Stimulated activated CD4-positive, alpha-beta T cell treated with anti-CD3 and anti-CD28 coated beads, Interleukin-15, amount 100 ng/mL, for 1 hour (primary cell): ENCODE data around the gene LRRC1.

Experiments
- DNase-seq, 2 donors: peaks; one replicate each; pipeline ENCODE4 v3.0.0-alpha.2; 2020; ENCODE audit warnings: low read depth in 1 of 2, low spot score in 1 of 2

Gene LRRC1

DNA sequence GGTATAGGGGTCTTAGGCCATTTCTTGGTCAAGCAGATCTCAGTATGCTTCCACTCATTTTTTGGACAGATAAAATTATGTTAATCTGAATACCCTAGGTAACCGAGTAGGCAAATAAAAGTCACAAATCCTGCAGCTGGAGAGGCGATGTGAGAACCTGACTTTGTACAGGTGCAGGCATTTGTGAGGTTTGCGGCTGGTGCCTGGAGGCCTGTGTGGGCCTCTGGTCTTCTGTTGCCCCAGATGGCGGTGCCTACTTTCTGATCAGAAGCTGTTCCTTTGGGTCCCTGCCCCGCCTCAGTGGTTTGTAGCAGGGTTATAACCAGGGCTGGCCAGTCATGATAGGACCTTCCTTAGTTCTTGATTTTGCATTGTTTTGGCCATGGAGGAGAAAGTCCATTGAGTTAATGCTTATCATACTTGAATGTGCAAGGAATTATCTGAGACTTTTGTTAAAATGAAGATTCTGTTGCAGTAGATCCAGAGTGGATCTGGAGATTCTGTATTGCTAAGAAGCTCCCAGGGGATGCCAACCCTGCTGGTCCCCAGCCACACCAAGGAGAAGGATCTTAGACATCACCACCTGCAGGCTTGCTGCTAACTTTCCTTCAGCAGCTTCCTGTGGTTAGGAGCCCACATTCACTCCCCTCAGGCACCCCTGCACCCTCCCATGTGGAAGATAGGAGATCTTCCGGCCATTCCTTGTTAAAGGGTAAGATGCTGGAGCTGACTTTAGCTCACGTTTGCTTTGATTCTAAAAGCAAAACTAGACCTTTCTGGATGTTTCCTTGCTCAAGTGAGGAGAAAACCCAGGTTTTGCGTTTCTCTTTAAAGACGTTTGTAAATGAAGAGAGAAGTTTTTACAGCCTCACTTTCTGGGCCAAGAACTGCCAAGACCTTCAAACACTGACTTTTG is 50.7 kb downstream of the LRRC1 start:
- DNase-seq = no peak

DNA sequence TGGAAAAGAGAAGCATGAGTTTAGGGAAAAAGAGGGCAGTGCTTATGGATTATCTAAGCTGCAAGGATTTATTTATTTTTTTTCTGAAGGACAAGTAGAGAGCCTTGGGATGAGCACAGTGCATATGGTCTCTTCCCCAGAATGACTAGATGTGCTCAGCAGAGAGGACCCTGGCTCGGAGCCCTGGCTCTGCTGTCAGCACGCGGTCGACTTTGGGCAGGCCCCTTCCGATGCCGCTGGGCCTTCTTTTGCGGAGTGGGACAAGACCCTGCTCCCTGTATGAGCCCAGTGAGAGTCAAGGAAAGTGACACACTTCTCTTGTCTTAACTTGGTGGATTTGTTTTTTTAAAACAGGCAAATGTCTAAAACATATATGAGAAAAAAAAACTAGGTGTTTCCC is 51.4 kb downstream of the LRRC1 start:
- no peak for DNase-seq

DNA sequence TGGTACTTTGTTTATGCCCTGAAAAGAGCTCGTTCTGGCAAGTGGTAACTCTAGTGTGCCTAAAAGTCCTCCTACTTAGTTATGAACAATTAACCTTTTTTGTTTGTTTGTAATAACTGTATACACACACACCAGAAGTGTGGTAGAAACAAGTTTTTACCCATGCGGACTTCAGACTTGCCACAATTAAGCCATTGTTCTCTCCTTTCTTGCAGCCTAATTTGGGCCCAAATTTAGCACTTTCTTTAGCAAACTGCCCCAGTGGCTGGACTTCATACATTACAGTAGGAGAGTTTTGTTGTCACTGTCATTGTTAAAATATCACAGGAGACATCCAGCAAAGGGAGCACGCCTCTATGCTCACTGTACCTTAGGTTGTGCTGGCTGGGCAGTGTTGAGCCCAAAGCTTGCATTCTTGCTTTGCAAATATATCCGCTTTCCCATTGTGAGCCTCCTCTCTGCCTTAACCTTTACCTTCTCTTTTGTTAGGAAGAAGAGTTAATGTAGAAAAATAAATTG is 53.0 kb downstream of the LRRC1 start:
- DNase-seq = no peak

DNA sequence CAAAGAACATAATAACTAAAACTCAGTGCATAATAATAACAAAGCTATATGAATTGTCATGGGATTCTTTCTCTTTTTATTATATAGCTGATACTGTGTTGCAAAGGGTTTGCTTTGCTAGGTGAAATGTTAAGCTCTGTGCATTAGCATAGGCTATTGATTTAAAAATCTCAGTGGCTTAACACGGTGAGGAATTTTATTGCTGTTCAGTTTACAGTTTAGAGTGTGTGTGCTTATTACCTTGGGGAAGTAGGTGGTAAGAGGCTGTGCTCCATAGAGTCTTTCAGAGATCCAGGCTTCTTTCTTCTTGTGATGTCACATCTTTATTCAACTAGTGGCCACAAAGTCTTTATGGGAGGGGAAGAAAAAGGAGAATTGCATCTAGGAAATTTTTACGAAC is 55.7 kb downstream of the LRRC1 start:
- no peak for DNase-seq

DNA sequence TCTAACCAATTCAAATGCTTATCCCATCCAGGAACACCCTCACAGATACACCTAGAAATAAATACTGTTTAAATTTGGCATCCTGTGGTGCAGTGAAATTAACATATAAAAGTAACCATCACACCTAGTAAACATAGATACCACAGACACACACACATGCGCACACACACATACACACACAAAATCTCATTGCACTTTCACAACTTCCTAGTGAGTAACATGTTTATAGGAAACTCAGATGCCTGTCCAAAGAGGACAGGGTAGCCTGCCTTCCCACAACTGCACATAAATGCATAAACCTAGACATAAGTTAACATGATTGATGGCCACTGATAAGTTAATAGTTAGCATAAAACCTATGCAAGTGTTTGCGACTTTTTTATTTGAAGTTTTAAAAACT is 56.8 kb downstream of the LRRC1 start:
- DNase-seq = no peak

DNA sequence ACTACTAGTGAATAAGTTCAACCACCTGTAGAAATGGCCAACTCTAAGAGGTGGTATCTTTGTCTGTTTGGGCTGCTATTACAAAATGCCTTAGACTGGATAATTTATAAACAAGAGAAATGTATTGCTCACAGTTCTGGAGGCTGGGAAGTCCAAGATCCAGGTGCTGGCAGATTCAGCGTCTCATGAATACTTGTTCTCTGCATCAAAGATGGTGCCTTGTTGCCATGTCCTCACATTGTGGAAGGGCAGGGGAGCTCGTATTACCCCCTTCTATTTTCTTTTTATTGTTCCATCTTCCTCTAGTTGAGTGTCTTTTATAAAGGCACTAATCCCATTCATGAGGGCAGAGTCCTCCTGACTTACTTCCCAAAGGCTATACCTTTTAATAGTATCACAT is 58.0 kb downstream of the LRRC1 start:
- no peak for DNase-seq

DNA sequence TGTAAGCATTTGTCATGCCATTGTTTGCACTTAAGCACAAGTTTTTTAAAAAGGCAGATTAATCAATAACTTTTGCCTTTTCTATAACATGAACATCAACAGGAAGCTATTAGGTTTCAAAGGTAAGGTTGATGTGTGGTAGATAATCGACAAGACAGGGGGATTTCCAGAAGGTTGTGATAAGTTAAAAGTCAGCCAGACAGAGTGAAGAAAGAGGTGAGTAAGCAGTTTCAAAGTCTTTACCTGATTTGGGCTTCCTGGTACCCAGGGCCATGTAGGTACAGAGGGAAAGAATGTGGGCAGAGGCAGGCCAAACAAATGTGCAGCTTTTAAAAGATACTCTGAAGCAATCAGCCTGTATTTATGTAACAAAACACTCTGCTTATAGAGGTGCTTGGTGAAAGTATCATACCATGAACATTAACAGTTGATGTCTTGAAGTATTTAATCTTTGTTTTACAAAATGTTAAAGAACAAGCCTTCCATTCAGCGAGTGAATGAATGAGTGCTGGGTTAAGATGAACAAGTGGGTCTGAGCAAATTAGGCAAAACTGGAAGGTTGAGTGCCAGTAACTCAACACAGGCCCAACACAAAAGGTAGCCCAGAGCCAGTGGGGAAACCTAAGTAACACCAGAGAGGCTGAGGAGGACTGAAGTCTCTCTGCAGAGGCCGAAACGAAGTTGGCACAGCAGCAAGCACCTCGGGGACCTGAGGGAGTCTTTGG is 60.2 kb downstream of the LRRC1 start:
- DNase-seq = no peak

DNA sequence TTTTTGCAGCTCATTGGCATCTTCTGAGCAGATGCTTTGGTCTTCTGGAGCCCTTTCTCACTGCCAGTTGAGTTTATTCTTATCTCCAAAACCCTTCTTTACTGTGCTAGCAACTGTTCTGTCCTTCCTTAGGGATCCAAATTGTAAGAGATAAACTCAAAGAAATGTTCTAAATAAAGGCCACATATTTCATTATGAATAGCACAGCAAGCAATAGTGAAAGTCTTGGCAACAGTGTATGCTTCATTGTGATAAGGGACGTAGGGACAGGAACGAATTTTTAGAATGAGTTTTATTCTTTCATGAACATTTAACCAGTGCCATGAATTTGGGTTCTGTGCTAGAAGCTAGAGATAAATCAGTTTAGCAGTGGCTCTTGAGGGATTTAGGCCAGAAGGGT is 61.1 kb downstream of the LRRC1 start:
- no peak for DNase-seq

DNA sequence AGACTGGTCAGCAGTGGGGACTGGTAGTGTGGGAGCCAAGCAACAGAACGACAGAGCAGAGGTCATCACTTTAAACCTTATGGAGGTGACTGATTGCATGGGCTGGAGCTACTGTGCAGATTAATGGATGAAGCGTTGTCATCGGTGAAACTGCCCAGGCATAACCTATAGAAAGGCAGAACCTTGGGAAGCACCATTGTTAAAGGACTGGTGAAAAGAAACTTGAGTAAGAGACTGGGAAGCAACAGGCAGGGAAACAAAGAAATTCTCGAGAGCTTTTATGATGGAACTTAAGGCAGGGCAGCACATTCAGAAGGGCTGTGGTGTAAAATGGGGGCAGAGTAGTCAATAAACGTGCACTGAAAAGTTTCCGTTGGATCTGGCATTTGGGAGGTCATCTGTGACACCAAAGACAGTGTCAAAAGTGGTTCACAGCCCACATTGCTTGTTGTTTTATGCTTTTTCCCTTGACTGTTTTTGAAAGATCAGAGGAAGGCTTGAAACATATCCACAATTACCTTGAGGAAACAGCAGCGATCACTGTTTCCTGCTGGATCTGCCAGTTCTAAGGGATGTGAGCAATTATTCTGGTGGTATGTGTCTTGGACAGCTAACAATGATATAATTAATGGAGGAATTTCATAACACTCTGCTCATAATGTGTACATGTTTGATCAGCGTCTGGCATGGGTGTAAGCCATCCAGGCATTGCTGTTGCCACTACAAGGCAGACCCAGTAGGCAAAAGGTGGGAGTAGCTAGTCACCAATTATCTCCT is 62.7 kb downstream of the LRRC1 start:
- DNase-seq = no peak

DNA sequence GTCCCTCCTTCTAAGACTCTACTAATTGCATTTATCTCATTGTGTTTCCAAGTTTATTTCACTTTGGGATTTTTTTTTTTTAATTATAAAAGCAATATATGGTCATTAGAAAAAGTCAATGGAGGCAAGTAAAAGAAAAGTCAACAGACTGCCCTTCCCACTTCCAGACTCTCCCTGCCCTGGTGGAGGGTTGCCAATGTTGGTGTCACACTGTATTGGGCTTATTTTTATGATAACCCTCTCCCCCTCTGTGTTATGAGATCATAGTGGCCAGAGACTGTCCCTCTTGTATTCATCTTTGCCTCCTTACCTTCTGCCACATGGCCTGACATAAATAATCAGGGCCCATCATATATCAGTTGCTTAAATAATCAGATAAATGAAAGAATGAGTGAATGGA is 63.4 kb downstream of the LRRC1 start:
- DNase-seq = no peak

DNA sequence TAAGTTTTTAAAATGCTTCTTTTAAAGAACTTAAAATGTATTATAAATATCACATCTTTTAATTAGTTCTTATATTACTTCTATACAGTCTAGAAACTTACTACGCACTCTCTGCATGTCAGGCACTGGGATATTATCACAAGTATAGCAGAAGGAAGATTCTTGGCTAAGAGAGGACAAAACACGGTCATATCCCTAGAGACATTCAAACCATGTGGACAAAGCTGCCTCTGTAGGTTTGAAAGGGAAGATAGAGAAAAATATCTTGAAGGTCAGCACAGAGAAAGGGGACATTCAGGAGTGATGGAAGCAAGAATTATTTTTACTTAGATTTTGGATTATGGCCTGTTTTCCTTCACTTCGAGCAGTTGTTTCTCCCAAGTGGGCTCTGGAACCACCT is 64.1 kb downstream of the LRRC1 start:
- DNase-seq = no peak

DNA sequence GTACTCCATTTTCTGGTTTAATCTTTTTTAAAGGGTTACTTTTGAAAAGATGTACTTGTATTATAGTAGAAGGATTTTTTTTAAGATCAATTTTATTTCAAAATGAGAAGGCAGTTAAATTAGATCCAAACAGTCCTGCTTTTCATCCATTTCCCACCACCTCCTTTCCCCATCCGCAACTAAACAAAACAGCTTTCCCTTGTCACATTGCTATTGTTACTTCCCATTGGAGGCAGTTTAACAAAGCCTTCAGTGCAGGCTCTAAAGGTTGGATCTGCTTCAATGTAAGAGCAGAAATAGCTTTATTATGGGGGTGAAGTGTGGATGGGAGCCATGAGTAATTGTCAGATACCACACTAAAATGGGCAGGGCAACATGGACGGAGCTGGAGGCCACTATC is 65.7 kb downstream of the LRRC1 start:
- DNase-seq = no peak

DNA sequence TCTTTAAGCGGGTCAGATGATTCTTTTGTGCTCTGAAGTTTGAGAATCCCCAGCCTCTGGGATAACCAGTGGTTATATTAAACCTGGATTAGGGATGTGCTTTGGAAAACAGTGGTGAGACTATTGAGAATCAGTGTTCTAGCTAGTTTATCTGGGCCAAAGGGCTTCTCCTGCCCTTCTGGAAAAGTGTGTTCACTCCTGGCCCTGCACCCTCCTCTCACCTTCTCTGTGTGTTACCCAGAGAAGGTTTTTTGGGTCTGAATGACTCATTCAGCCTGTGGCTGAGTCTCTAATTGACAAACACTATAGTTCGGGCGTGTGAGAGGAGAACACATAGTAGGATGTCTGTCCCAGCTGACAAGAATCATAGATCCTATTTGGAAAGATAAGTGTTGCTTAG is 66.7 kb downstream of the LRRC1 start:
- DNase-seq = no peak

DNA sequence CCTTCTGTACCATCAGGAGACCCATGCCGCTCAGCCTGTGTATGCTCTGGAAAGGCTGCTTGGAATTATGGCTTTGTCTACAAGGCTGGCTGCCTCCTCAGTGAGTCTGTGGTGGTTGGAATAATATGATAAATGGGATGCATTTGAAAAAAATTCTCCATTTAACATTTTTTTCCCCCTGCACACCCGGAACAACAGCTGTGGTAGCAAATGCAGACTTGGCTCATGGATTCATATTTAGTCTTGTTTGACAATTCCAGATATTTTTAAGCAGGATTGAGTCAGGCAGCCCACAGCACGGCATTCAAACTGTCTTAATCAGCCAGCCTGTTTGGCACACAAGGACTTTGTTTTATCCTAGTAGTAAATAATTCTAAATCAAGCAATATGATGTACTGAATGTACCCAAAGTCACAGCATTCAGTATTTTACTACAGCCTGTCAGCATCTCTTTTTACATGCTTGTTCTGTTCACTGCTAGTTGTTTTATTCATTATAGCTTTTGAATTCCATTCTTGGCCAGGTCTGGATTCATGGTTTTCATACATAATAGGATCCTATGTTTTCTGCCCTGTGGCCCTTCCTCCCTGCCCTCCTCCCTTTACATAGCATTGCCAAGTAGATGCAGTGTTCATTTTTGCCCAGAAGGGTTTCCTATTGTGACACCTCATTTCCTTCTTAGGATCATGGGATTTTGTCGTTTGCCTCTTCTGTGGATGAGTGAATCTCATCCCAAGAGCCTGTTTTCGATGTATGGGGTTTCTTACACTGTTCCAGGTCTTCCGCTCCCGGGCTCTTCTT is 68.1 kb downstream of the LRRC1 start:
- no peak for DNase-seq

DNA sequence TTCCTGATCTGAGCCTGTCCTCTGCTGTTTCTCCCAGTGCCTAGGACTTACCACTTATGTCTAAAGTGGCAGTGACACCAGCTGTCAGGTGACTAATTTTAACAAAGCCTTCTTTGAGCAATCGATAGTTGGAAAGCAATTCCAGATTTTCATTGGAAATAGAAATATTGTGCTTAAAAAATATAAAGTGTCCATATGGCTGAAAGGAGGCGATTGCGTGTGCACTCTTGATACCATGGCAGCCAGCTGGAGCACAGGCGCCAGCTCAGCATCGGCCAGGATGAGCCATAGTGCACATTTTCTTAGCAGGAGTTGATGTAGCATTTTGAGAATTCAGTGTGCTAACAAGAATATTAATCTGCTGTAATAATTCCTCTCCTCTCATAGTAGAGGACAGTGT is 70.0 kb downstream of the LRRC1 start:
- no peak for DNase-seq

DNA sequence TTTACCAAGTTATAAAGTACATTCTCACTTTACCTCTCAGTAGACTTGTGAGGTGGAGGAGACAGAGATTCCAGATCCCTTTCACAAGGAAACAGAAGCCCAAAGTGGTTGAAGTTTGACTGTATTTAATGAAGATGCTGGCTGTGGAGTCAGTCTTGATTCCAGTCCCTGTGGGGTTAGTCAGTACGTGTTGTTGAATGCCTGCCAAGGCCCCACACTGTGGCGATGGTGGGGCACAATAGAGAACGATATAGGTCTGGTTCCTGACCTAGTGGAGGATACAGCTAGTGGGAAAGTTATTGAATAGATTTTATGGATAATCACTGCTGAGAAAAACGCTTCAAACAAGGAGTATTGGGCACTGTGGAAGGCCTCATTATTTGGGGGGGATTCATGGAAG is 71.4 kb downstream of the LRRC1 start:
- no peak for DNase-seq

DNA sequence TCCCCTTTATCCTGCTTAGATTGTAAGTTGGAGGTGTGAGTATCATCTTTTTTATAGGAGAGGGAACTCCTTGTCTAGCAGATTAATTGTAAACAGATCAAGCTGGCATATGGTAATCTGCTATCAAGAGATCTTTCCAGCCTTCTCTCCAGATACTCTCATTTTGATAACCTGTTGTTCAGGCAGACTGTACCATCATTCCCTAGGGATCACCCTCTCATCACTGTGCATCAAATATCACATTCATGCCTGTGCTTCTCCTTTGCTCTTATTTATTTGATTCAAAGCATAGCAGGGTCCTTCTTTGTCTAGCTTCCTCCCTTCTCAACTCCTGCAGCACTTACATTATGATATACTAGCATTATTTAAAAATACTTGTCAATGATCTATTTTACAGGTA is 73.8 kb downstream of the LRRC1 start:
- DNase-seq = no peak

DNA sequence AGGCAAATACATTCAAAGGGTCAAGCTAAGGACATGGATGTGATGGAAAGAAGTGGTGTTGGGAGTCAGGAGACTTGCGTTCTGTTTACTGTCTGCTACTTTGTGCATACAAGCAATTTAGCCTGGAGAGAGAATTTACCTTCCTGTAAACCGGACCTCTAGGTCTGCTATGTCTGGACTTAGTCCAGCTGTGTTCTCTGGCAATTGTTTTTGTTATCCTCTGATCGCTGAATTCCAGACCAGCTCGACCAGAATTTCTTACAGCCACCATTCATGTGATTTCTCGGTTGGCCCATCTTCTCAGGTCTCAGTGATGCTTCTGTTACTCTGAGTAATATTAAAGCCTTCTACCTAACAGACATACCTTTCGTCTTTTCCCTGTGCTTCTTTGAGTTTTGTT is 75.2 kb downstream of the LRRC1 start:
- DNase-seq = no peak

DNA sequence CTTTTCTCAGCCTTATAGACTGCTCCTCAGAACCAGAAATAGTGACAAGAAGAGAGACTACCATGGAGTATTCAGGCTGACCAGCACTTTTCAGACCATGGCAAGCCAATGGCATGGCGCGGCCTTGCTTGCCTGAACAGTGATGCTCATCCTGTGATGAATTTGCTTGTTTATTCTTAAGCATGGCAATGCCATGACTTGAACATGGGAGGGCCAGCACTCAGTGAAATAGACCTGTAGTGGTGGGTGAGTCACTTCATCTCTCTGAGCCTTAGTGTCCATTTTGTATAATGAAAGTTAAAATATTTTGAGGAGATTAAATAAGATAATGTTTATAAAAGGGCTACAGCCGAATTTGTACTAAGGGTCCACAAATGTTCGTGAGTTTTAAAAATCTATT is 79.1 kb downstream of the LRRC1 start:
- DNase-seq = no peak

DNA sequence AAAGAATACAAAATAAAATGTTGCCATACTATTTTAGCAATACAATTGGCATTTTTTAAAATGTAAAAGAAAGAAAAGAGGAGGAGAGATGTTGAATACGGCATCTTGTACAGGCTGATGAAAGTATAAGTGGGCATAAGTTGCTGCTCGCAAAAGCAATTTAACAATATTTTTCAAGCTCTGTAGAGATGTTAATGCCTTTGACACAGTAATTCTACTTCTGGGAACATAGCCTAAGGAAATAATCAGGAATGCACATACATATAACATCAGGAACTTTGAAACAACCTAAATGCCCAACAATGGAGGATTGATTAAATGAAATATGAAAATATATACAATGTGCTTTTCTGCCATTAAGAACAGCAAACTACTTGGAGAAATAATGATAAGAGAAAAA is 80.2 kb downstream of the LRRC1 start:
- DNase-seq = no peak

DNA sequence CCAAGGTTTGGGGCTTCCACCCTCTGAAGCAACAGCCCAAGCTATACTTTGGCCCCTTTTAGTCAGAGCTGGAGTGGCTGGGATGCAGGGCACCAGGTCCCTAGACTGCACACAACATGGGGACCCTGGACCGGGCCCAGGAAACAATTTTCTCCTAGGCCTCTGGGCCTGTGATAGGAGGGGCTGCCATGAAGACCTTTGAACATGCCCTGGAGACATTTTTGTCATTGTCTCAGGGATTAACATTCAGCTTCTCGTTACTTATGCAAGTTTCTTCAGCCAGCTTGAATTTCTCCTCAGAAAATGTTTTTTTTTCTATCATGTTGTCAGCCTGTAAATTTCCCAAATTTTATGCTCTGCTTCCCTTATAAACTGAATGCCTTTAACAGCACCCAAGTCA is 82.3 kb downstream of the LRRC1 start:
- DNase-seq = no peak
